Upper lobe of right lung (tissue), 1 donor: Measurements from ENCODE around the gene SLC27A4. TPM values are rescaled to one million over a fixed set of nuclear protein-coding genes. Genes with fewer than 3 reads are reported as not detected.

Source experiments
- ATAC-seq: fragments of 200-7000 bp; cut with Tn5 transposase; one replicate; pipeline ENCODE4 v1.9.1; 2020; ENCODE audit warnings: mild to moderate bottlenecking, moderate library complexity
- DNase-seq: peaks from one replicate; pipeline ENCODE4 v3.0.0-alpha.2; 2020
- H3K27ac ChIP-seq: fragments of 200-600 bp; one replicate; pipeline ENCODE4 v1.8.0; 2022
- H3K27me3 ChIP-seq: fragments of 200-600 bp; one replicate; pipeline ENCODE4 v1.8.0; 2022; ENCODE audit warnings: mild to moderate bottlenecking
- H3K36me3 ChIP-seq: fragments of 200-600 bp; one replicate; pipeline ENCODE4 v1.8.0; 2022
- H3K4me1 ChIP-seq: fragments of 200-600 bp; one replicate; pipeline ENCODE4 v1.8.0; 2022
- H3K4me3 ChIP-seq: fragments of 200-600 bp; one replicate; pipeline ENCODE4 v1.8.0; 2022; ENCODE audit warnings: mild to moderate bottlenecking
- H3K9me3 ChIP-seq: fragments of 200-600 bp; one replicate; pipeline ENCODE4 v1.8.0; 2022
- CTCF ChIP-seq: fragments of 200-600 bp; IDR thresholded peaks from one replicate; pipeline ENCODE4 v1.8.0; 2022; ENCODE audit warnings: antibody characterized with exemption
- intact Hi-C: fragments of 100-400 bp; cut with DNase I; formaldehyde crosslinking; loops from one replicate; pipeline ENCODE4 v1.11.0; 2022
- total RNA-seq: library from RNA; stranded (reverse); fragmentation: NEBNext Ultra II Directional; extraction: Animal tissue kit (Norgen Biotek cat#: 25700); gene quantifications from one replicate; pipeline ENCODE4 v1.2.1, GENCODE V29; 2021
- donor health status: DM: no; HTN: yes; CAD: no; lungs with severe emphysema.

The SLC27A4 gene
- total RNA-seq, 1 donor from 2014 or later: 21.4 TPM

DNA sequence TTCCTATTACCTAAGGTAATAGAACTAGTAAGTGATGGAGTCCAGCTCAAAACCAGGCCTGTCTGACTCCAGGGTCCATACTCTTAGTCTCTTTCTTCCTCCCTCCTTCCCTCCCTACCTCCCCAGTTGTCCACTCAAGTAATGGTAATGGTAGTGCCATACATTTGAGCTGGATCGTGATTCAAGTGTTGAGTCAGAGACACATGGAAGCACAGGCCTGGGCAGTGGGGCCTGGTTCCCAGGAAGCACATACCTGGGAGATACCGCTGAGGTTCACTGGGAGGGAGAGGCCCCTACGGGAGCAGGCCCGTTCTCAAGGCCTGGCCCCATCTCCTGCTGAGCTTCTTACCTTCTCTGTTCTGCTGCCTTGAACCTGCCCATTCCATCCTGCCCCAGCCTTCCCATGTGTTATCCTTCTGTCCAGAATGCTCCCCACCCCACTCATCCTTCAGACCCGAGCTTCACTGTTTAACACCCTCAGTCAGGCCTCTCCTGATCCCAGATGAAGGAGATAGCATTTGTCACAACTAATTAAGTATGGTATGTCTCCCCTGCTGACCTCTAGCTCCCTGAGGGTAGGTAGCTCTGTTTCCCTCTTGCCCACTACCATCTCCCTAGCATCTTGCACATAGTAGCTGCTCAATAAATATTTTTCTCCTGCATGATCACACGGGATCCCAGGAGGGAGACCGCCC is 44.6 kb downstream of the SLC27A4 start:
- Histone ChIP-seq H3K4me3 (no peak overlapping the region), H3K27ac (no peak overlapping the region), H3K4me1 (no peaks in the 10 kb centered on the region), H3K9me3 (no peaks in the 10 kb centered on the region), H3K36me3 (peaks cover 64% of the 10 kb centered on the region), H3K27me3 (no peaks in the 10 kb centered on the region)
- intact Hi-C loops: no loop called here
- ATAC-seq: no peak
- DNase-seq: no peak
- no peak for TF ChIP-seq CTCF

DNA sequence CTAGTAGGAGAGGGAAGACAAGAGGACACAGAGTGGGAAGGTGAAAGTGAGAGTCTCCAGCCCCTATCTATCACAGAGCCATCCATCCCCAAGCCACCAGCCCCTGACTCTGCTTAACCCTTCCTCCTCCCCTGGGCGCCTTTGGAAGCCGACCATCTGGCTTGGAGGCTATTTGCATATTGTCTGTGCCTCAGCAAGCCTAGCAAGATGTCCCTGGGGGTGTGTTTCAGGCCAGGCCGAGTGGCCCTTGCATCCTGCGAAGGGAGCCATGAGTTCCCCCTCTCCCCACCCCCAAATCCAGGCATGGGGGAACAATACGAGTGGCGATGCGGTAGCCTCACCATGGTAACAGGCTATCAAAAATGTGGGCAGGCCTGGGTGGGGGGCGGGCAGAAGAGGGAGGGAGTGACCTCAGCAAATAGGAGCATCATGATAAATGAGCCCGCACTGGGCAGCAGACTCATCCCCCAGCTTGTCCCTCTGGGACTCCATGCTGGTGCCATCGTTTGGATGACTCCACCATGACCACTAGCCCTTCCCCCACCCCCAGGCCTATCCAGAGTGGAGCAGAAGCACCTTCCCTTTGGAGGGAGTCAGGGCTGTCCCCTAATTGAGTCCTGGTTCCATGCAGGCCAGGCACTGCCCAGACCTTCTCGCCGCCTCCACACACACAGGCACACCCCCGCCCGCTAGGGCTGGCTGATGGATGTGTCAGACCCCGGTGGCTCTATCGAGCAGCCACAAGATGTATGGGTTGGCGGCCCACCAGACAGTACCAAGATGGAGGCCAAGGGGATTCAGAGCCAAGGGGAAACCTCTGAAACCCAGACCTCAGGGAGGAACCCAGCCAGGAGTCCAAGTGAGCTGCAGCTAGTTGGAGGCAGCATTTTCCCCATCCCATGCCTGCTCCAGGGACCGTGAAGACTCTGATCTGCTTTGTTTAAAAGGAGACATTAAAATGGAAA is 45.5 kb downstream of the SLC27A4 start:
- DNase-seq (no peak), ATAC-seq (no peak)
- no peak overlapping the region for H3K4me3 ChIP-seq
- intact Hi-C loops: no loop called here
- no peaks in the 10 kb centered on the region for H3K9me3 ChIP-seq
- H3K27ac ChIP-seq: no peak overlapping the region
- peaks cover 66% of the 10 kb centered on the region for H3K36me3 ChIP-seq
- TF ChIP-seq CTCF: no peak
- no peaks in the 10 kb centered on the region for H3K27me3 ChIP-seq
- no peaks in the 10 kb centered on the region for H3K4me1 ChIP-seq

DNA sequence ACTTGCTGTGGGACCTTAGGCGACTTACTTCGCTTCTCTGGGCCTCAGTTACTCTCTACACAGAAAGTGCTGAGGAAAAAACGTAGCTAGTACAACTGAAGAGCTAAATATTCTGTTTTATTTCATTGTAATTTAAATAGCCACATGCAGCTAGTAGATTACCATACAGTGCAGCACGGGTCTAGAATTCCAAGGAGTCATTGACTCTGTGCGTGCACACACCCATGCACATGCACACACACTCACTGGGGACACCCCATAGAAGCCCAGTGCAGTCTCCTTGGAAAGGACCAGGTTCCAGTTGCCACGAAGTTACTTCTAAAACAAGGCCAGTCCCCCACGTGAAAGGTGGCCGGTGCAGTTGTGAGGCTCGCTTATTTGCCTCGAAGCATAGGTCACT is 47.8 kb downstream of the SLC27A4 start:
- ATAC-seq (no peak), DNase-seq (no peak)
- no peaks in the 10 kb centered on the region for H3K4me1 ChIP-seq
- peaks cover 50% of the 10 kb centered on the region for H3K36me3 ChIP-seq
- no peak overlapping the region for H3K27ac ChIP-seq
- no peaks in the 10 kb centered on the region for H3K9me3 ChIP-seq
- no peak for TF ChIP-seq CTCF
- no peak overlapping the region for H3K4me3 ChIP-seq
- H3K27me3 ChIP-seq: no peaks in the 10 kb centered on the region
- intact Hi-C loops: no loop called here

GRCh38 chr9:128389395-128390149 is 49.2 kb downstream of the SLC27A4 start:
- peaks cover 44% of the 10 kb centered on the region for H3K36me3 ChIP-seq
- H3K4me1 ChIP-seq: no peaks in the 10 kb centered on the region
- intact Hi-C loops: no loop called here
- no peaks in the 10 kb centered on the region for H3K27me3 ChIP-seq
- no peaks in the 10 kb centered on the region for H3K9me3 ChIP-seq
- TF ChIP-seq CTCF: no peak
- DNase-seq (peak; percentile 82), ATAC-seq (peak; percentile 81)
- no peak overlapping the region for H3K4me3 ChIP-seq
- no peak overlapping the region for H3K27ac ChIP-seq

DNA sequence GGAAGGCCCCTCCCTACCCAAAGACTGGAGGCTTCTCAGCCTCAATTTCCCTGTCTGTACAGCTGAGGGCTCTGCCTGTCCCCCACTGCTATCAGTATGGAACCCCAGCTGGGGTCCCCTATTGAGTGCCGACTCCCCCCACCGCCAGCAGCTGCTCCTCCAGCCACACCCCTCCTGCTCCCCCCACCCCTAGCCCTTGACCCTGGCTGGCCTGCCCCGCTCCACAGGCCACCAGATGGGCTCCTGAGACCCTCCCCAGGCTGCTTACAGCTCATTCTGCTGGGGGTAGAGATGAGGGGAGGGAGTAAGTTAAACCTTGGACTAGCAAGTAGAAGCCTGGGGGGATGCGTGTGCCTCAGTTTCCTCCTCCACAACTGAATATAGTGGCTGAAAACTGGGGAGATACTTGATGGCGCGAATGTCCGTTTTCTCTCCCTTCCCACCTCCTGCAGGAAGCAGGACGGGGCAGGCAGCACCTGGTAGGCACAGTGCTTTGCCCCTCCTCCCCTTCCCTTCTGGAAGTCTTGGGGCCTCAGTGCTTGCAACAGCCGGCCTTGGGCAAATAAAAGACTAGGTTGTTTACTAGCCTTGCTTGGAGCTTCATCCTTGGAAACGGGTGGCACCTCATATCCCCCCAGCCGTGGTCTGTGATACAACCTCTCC is 50.0 kb downstream of the SLC27A4 start:
- H3K4me3 ChIP-seq: no peak overlapping the region
- no peaks in the 10 kb centered on the region for H3K9me3 ChIP-seq
- H3K27ac ChIP-seq: no peak overlapping the region
- H3K4me1 ChIP-seq: no peaks in the 10 kb centered on the region
- TF ChIP-seq CTCF: no peak
- DNase-seq (no peak), ATAC-seq (no peak)
- H3K27me3 ChIP-seq: no peaks in the 10 kb centered on the region
- intact Hi-C loops: no loop called here
- H3K36me3 ChIP-seq: peaks cover 44% of the 10 kb centered on the region
